Aorta (tissue), 5 donors: ENCODE data around the gene SMIM27. TPM values are rescaled to one million over a fixed set of nuclear protein-coding genes. Genes with fewer than 3 reads are reported as not detected.
"Not testable (repeated sequence)": the region's sequence is repeated elsewhere in the genome, so short reads cannot be mapped to it uniquely, and the experiment has no call there.

ENCODE experiments used
- ATAC-seq: fragments of 200-7000 bp; cut with Tn5 transposase; one replicate; pipeline ENCODE4 v1.9.1; 2022; ENCODE audit warnings: moderate library complexity; ENCODE audit not compliant: low FRiP score
- DNase-seq, 2 donors: peaks; one replicate each; pipeline ENCODE4 v3.0.0-alpha.2; 2020
- H3K27ac ChIP-seq, 2 donors: one replicate each; pipeline ENCODE4 v1.5.1; 2013; ENCODE audit warnings: low read length in 2 of 2, mild to moderate bottlenecking in 2 of 2, moderate library complexity in 2 of 2, control low read depth in 1 of 2, inconsistent platforms in 1 of 2, low read depth in 1 of 2
- H3K27me3 ChIP-seq, 2 donors: one replicate each; pipeline ENCODE4 v1.6.1; 2013; ENCODE audit warnings: control low read depth in 1 of 2, low read length in 1 of 2, mild to moderate bottlenecking in 1 of 2, moderate library complexity in 1 of 2; ENCODE audit not compliant: insufficient read depth in 2 of 2, control insufficient read depth in 1 of 2
- H3K36me3 ChIP-seq, 2 donors: one replicate each; pipeline ENCODE4 v1.6.1; 2013; ENCODE audit warnings: control low read depth in 1 of 2, low read length in 1 of 2, mild to moderate bottlenecking in 1 of 2; ENCODE audit not compliant: insufficient read depth in 2 of 2, control insufficient read depth in 1 of 2
- H3K4me1 ChIP-seq, 2 donors: one replicate each; pipeline ENCODE4 v1.6.1; 2013; ENCODE audit warnings: low read length in 2 of 2, control low read depth in 1 of 2, mild to moderate bottlenecking in 1 of 2, moderate library complexity in 1 of 2; ENCODE audit not compliant: insufficient read depth in 2 of 2, control insufficient read depth in 1 of 2
- H3K4me3 ChIP-seq, 2 donors: one replicate each; pipeline ENCODE4 v1.5.1; 2013; ENCODE audit warnings: low read length in 2 of 2, control low read depth in 1 of 2, mild to moderate bottlenecking in 1 of 2
- H3K9me3 ChIP-seq: one replicate; pipeline ENCODE4 v1.6.1; 2013; ENCODE audit warnings: mild to moderate bottlenecking, low read length; ENCODE audit not compliant: control insufficient read depth
- WGBS, 2 donors: extraction: QIAGEN DNeasy Blood & Tissue Kit; methylation state at CpG; one replicate each; pipeline ENCODE4 v1.1.7; 2013; 5-methylcytosine and 5-hydroxymethylcytosine counted together
- intact Hi-C, 2 donors: fragments of 100-400 bp; cut with DNase I; formaldehyde crosslinking; loops; one replicate each; pipeline versions ENCODE4 v1.14.2 to v1.15.0; 2022
- polyA plus RNA-seq, 2 donors: library from polyadenylated mRNA; stranded (reverse); fragments of 200-250 nt; gene quantifications; one replicate each; pipeline ENCODE4 v1.2.3, GENCODE V29; 2013
- total RNA-seq, 2 donors: library from RNA; stranded (reverse); fragmentation: NEBNext Ultra II Directional; extraction: Animal tissue kit (Norgen Biotek cat#: 25700); gene quantifications; one replicate each; pipeline ENCODE4 v1.2.1, GENCODE V29; 2021
- donor health status: healthy with polysubstance abuse.
- donor health status: Bipolar disorder and iron deficiency.
- donor health status: DM: no; HTN: no; CAD: no.
- donor health status: DM: no; HTN: no; CAD: no.
- donor health status: DM: yes; HTN: yes; CAD: no.

The SMIM27 gene
- total and polyA plus RNA-seq, 4 donors: 6.5 to 48.8 (median 9.7) TPM

GRCh38 chr9:32596096-32596865, 44.2 kb downstream of the SMIM27 start:
- no peak for ATAC-seq
- no peak overlapping the region for H3K4me3 ChIP-seq
- intact Hi-C loops: no loop called here

GRCh38 chr9:32596936-32597335, 44.8 kb downstream of the SMIM27 start:
- intact Hi-C loops: no loop called here
- H3K36me3 ChIP-seq: no peaks in the 10 kb centered on the region
- no peak overlapping the region for H3K4me3 ChIP-seq
- ATAC-seq: no peak
- no peaks in the 10 kb centered on the region for H3K9me3 ChIP-seq
- DNase-seq: no peak
- no peaks in the 10 kb centered on the region for H3K4me1 ChIP-seq
- H3K27ac ChIP-seq: no peak overlapping the region
- no peaks in the 10 kb centered on the region for H3K27me3 ChIP-seq

More at GRCh38 chr9:32596096-32596865, 44.2 kb downstream of the SMIM27 start:
- no peaks in the 10 kb centered on the region for H3K36me3 ChIP-seq
- H3K27me3 ChIP-seq: no peaks in the 10 kb centered on the region
- H3K27ac ChIP-seq: no peak overlapping the region
- WGBS, 2 donors: 68 to 70% methylated on average over 4 of the region's 4 CpGs
- no peaks in the 10 kb centered on the region for H3K4me1 ChIP-seq
- no peak for DNase-seq
- no peaks in the 10 kb centered on the region for H3K9me3 ChIP-seq

DNA sequence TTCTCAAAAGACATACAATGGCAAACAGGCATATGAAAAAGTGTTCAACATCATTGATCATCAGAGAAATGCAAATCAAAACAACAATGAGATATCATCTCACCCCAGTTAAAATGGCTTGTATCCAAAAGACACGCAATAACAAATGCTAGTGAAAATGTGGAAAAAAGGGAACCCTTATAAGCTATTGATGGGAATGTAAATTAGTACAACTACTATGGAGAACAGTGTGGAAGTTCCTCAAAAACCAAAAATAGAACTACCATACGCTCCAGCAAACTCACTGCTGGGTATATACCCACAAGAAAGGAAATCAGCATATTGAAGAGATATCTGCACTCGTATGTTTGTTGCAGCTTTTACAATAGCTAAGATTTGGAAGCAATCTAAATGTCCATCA, 46.9 kb downstream of the SMIM27 start:
- 74 to 77% methylated on average over 3 of the region's 3 CpGs for WGBS, 2 donors
- H3K36me3 ChIP-seq, H3K9me3 ChIP-seq, DNase-seq, ATAC-seq, H3K4me1 ChIP-seq, H3K27me3 ChIP-seq, H3K27ac ChIP-seq, H3K4me3 ChIP-seq, intact Hi-C loops: not testable (repeated sequence)

Other genes with a start within 250 kb of the SMIM27 start
- 10 to 100 TPM; 29.4 to 30.5 TPM for gene ACO1, start 167.7 kb upstream of the SMIM27 start, total RNA-seq
- 10 to 100 TPM; 11.0 to 17.7 TPM for gene ACO1, start 167.7 kb upstream of the SMIM27 start, polyA plus RNA-seq
- 10 to 100 TPM; 13.0 to 15.6 TPM for gene RIGI, start 26.1 kb upstream of the SMIM27 start, total RNA-seq
- 1 to 10 TPM; 3.9 to 9.3 TPM for gene RIGI, start 26.1 kb upstream of the SMIM27 start, polyA plus RNA-seq
- gene TOPORS, start 259 bp downstream of the SMIM27 start, total RNA-seq: 10 to 100 TPM; 16.9 to 17.0 TPM
- gene TOPORS, start 259 bp downstream of the SMIM27 start, polyA plus RNA-seq: 1 to 10 TPM; 7.8 to 8.6 TPM
- 10 to 100 TPM; 29.5 to 44.6 TPM for gene NDUFB6, start 20.8 kb downstream of the SMIM27 start, total RNA-seq
- gene NDUFB6, start 20.8 kb downstream of the SMIM27 start, polyA plus RNA-seq: 10 to 100 TPM; 41.6 to 55.2 TPM
- under 1 TPM in 1 of 2 donors, not detected in 1; 0.06 TPM for gene TAF1L, start 83.3 kb downstream of the SMIM27 start, total RNA-seq
- under 1 TPM in 1 of 2 donors, not detected in 1; 0.13 TPM for gene TAF1L, start 83.3 kb downstream of the SMIM27 start, polyA plus RNA-seq
- gene TMEM215, start 231.2 kb downstream of the SMIM27 start, total RNA-seq: not detected
- not detected for gene TMEM215, start 231.2 kb downstream of the SMIM27 start, polyA plus RNA-seq